ENCODE measurements around the gene MPPED2. TPM values are rescaled to one million over a fixed set of nuclear protein-coding genes. Genes with fewer than 3 reads are reported as not detected.
A peak's percentile ranks its signal among the peaks of the same experiment; 100 is the strongest.

Gene MPPED2
- total RNA-seq, 1 donor from 2014 or later, result 25.9 TPM

DNA sequence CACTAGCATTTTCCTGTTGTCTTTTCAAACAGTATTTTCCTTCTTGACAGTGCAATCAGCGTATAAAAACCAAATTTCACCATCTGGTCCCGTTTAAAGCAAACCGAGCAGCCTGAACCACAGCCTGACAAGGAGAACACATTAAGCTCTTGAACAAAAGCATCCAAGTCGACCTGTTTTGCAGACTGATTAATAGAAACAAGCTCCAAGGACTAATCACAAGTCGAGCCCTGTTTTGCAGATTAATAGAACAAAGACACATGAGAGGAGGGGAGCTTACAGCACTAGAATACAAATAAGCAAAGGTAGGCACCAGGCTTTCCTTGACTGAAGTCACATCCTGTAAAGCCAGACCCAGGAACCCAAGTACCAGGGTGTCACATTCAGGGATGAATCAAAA, 104.8 kb downstream of the MPPED2 start:
- H3K4me1 Mint-ChIP-seq (ENCODE audit: low read depth), result peaks cover 25% of the 10 kb centered on the region
- no peak for TF ChIP-seq CTCF (IDR thresholded peaks at IDR 0.05; ENCODE audit: unreplicated experiment)
- H3K27ac Mint-ChIP-seq, result peak overlapping the region; percentile 17
- no peaks in the 10 kb centered on the region for H3K27me3 Mint-ChIP-seq
- H3K4me3 Mint-ChIP-seq (ENCODE audit: low read depth), result no peak overlapping the region
- no peaks in the 10 kb centered on the region for H3K36me3 Mint-ChIP-seq (ENCODE audit: insufficient read depth)
- DNase-seq (ENCODE audit: low spot score, unreplicated experiment), result no peak
- no peaks in the 10 kb centered on the region for H3K9me3 Mint-ChIP-seq (ENCODE audit: low read depth)

GRCh38 chr11:30479899-30480298, 106.3 kb downstream of the MPPED2 start:
- H3K4me1 Mint-ChIP-seq (ENCODE audit: low read depth), result peaks cover 25% of the 10 kb centered on the region
- no peak for DNase-seq (ENCODE audit: low spot score, unreplicated experiment)
- no peak overlapping the region for H3K4me3 Mint-ChIP-seq (ENCODE audit: low read depth)
- no peak for TF ChIP-seq CTCF (IDR thresholded peaks at IDR 0.05; ENCODE audit: unreplicated experiment)
- H3K9me3 Mint-ChIP-seq (ENCODE audit: low read depth), result no peaks in the 10 kb centered on the region
- H3K27me3 Mint-ChIP-seq, result no peaks in the 10 kb centered on the region
- no peaks in the 10 kb centered on the region for H3K36me3 Mint-ChIP-seq (ENCODE audit: insufficient read depth)
- H3K27ac Mint-ChIP-seq, result no peak overlapping the region

DNA sequence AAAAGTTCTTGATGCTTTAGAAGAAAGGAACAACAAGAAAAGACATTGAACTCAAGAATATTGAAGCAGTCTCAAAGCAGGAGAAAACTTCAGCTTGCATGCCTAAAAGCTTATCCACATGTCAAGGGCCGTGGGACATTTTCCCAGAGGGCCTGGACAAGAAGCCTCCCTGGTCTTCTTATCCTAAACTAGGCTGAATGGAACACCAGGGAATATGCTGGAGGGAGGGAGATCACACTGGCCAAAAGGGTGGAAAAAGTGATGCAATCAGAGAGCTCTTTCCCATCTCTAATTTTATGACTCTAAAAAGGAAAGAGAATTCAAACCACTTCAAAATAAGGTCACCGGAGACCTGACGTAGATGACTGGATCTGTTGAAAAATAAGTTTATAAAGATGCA, 107.2 kb downstream of the MPPED2 start:
- Mint-ChIP-seq H3K4me1 (ENCODE audit: low read depth) (peaks cover 25% of the 10 kb centered on the region), H3K4me3 (ENCODE audit: low read depth) (no peak overlapping the region), H3K36me3 (ENCODE audit: insufficient read depth) (no peaks in the 10 kb centered on the region), H3K27ac (no peak overlapping the region), H3K9me3 (ENCODE audit: low read depth) (no peaks in the 10 kb centered on the region), H3K27me3 (no peaks in the 10 kb centered on the region)
- TF ChIP-seq CTCF (IDR thresholded peaks at IDR 0.05; ENCODE audit: unreplicated experiment), result no peak
- no peak for DNase-seq (ENCODE audit: low spot score, unreplicated experiment)

- Mint-ChIP-seq H3K27ac (no peak overlapping the region), H3K27me3 (no peaks in the 10 kb centered on the region), H3K9me3 (ENCODE audit: low read depth) (no peaks in the 10 kb centered on the region), H3K4me1 (ENCODE audit: low read depth) (peaks cover 25% of the 10 kb centered on the region), H3K36me3 (ENCODE audit: insufficient read depth) (no peaks in the 10 kb centered on the region), H3K4me3 (ENCODE audit: low read depth) (no peak overlapping the region)
- no peak for DNase-seq (ENCODE audit: low spot score, unreplicated experiment)
- no peak for TF ChIP-seq CTCF (IDR thresholded peaks at IDR 0.05; ENCODE audit: unreplicated experiment)
Observed at GRCh38 chr11:30477061-30477460, 109.1 kb downstream of the MPPED2 start.

DNA sequence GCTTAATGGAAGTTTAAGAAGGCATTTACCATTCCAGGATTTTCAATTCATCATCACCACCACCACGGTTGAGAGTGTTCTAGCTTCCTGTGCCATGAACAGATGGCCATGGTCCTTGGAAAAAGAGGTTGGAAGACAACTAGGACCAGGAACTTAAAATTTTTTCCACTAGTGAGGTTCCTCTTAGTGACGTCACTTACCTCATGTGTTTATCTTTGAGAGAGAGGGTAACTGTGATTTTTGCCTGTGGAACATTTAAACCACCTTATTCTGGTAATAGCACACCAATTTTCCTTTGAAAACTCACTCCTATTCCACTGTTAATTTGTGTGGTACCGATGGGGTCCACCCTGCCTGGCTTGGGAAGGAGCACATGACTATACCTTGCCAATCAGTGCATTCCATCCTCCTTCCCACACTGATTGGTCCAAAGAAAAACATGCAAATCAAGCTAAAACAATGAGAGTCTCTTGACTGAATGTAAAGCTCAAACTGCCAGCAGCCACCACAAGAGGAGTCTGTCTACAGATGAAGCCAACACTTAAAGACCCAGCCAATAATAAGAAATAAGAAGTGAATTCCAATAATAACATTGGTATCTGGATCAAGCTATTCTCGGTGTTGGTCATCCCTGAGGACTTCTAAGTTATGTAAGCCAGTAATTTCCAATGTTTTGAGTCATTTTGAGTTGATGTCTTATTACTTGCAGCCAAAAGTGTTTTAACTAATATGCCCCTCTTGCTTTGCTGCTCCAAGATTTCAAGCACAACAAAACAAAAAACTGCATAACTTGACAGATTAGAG, 111.8 kb downstream of the MPPED2 start:
- H3K36me3 Mint-ChIP-seq (ENCODE audit: insufficient read depth), result no peaks in the 10 kb centered on the region
- no peak overlapping the region for H3K4me3 Mint-ChIP-seq (ENCODE audit: low read depth)
- no peaks in the 10 kb centered on the region for H3K27me3 Mint-ChIP-seq
- no peaks in the 10 kb centered on the region for H3K9me3 Mint-ChIP-seq (ENCODE audit: low read depth)
- DNase-seq (ENCODE audit: low spot score, unreplicated experiment), result no peak
- no peak for TF ChIP-seq CTCF (IDR thresholded peaks at IDR 0.05; ENCODE audit: unreplicated experiment)
- H3K27ac Mint-ChIP-seq, result no peak overlapping the region
- peaks cover 6% of the 10 kb centered on the region for H3K4me1 Mint-ChIP-seq (ENCODE audit: low read depth)
